IMR-90 (cell line): Measurements from ENCODE around the gene SMG5. TPM values are rescaled to one million over a fixed set of nuclear protein-coding genes. Genes with fewer than 3 reads are reported as not detected.

Experiments used
- ATAC-seq: fragments of 200-7000 bp; cut with Tn5 transposase; 2 replicates; pipeline ENCODE4 v1.9.1; 2020; ENCODE audit warnings: low read depth, mild to moderate bottlenecking, moderate library complexity
- BruUV-seq: library from RNA; stranded (reverse); fragments of 400-500 nt; replicated peaks from 2 replicates; lab custom pipeline; 2021; lab: Mats Ljungman, UMichigan
- CTCF ChIA-PET: fragments of 300-600 bp; formaldehyde crosslinking; extraction: SDS; loops from one replicate; lab custom pipeline; 2021; ENCODE audit warnings: antibody characterized with exemption; lab: Yijun Ruan, JAX
- POLR2A ChIA-PET: fragments of 300-600 bp; sonication (Branson Sonifier 250); formaldehyde crosslinking; loops from one replicate; lab custom pipeline; 2022; ENCODE audit warnings: antibody characterized with exemption; ENCODE audit not compliant: unreplicated experiment; lab: Charles Lee
- DNase-seq: peaks from one replicate; pipeline ENCODE4 v3.0.0; 2013
- H2AFZ ChIP-seq: replicated peaks from 2 replicates; pipeline ENCODE3; 2013; ENCODE audit warnings: low read length, mild to moderate bottlenecking; ENCODE audit not compliant: poor library complexity
- H2AK5ac ChIP-seq: 2 replicates; pipeline ENCODE4 v1.6.1; 2013; ENCODE audit warnings: low read depth, low read length, inconsistent platforms
- H2AK9ac ChIP-seq: replicated peaks from 2 replicates; pipeline ENCODE3; 2013; ENCODE audit warnings: mild to moderate bottlenecking, low read depth, low read length, moderate library complexity; ENCODE audit not compliant: poor library complexity
- H2BK120ac ChIP-seq: 2 replicates; pipeline ENCODE4 v1.6.1; 2013; ENCODE audit warnings: low read depth, low read length, inconsistent platforms
- H2BK15ac ChIP-seq: 3 replicates; pipeline ENCODE4 v1.6.1; 2013; ENCODE audit warnings: low read depth, low read length, inconsistent platforms
- H2BK20ac ChIP-seq: 2 replicates; pipeline ENCODE4 v1.6.1; 2013; ENCODE audit warnings: low read depth, mild to moderate bottlenecking, inconsistent platforms, low read length, moderate library complexity
- H2BK5ac ChIP-seq: 2 replicates; pipeline ENCODE4 v1.6.1; 2013; ENCODE audit warnings: mild to moderate bottlenecking, low read depth, low read length, inconsistent platforms; ENCODE audit not compliant: poor library complexity, severe bottlenecking
- H3K14ac ChIP-seq: replicated peaks from 2 replicates; pipeline ENCODE4 v1.6.1; 2013; ENCODE audit warnings: low read depth, low read length, inconsistent platforms
- H3K18ac ChIP-seq: 2 replicates; pipeline ENCODE4 v1.6.1; 2013; ENCODE audit warnings: low read depth, low read length, control low read depth
- H3K23ac ChIP-seq: 2 replicates; pipeline ENCODE4 v1.6.1; 2013; ENCODE audit warnings: low read depth, low read length, inconsistent platforms
- H3K27ac ChIP-seq: 2 replicates; pipeline ENCODE4 v1.5.1; 2013; ENCODE audit warnings: mild to moderate bottlenecking, control low read depth, low read length; ENCODE audit not compliant: insufficient read depth
- H3K27me3 ChIP-seq: 2 replicates; pipeline ENCODE4 v1.6.1; 2013; ENCODE audit warnings: low read length; ENCODE audit not compliant: control insufficient read depth, insufficient read depth
- H3K36me3 ChIP-seq: 2 replicates; pipeline ENCODE4 v1.6.1; 2013; ENCODE audit warnings: low read length, mixed read lengths; ENCODE audit not compliant: control insufficient read depth, insufficient read depth
- H3K4ac ChIP-seq: 2 replicates; pipeline ENCODE4 v1.6.1; 2013; ENCODE audit warnings: low read depth, low read length, inconsistent platforms
- H3K4me1 ChIP-seq: 2 replicates; pipeline ENCODE4 v1.6.1; 2013; ENCODE audit warnings: low read length, mixed read lengths; ENCODE audit not compliant: control insufficient read depth, insufficient read depth
- H3K4me2 ChIP-seq: 2 replicates; pipeline ENCODE4 v1.6.1; 2013; ENCODE audit warnings: low read depth, mild to moderate bottlenecking, control low read depth, low read length, moderate library complexity
- H3K4me3 ChIP-seq: 2 replicates; pipeline ENCODE4 v1.5.1; 2013; ENCODE audit warnings: low read depth, mild to moderate bottlenecking, control low read depth, low read length, moderate library complexity; ENCODE audit not compliant: insufficient read depth
- H3K56ac ChIP-seq: 2 replicates; pipeline ENCODE4 v1.6.1; 2013; ENCODE audit warnings: low read length, inconsistent platforms; ENCODE audit not compliant: insufficient read depth; ENCODE audit errors: extremely low read depth
- H3K79me1 ChIP-seq, 2 experiments: 2 replicates each; pipeline ENCODE4 v1.6.1; 2013; ENCODE audit warnings: low read length in 2 of 2, inconsistent platforms in 1 of 2, low read depth in 1 of 2
- H3K9ac ChIP-seq: 2 replicates; pipeline ENCODE4 v1.6.1; 2013; ENCODE audit warnings: low read depth, low read length, control low read depth
- H3K9me1 ChIP-seq: 2 replicates; pipeline ENCODE4 v1.6.1; 2013; ENCODE audit warnings: low read length, inconsistent platforms; ENCODE audit not compliant: insufficient read depth
- H3K9me3 ChIP-seq: 2 replicates; pipeline ENCODE4 v1.6.1; 2013; ENCODE audit warnings: low read length; ENCODE audit not compliant: control insufficient read depth, insufficient read depth
- H4K20me1 ChIP-seq: 2 replicates; pipeline ENCODE4 v1.6.1; 2013; ENCODE audit warnings: low read length, inconsistent platforms; ENCODE audit not compliant: insufficient read depth
- H4K5ac ChIP-seq: 2 replicates; pipeline ENCODE4 v1.6.1; 2013; ENCODE audit warnings: mild to moderate bottlenecking, low read depth, low read length, control low read depth
- H4K8ac ChIP-seq, 2 experiments: 2 replicates each; pipeline ENCODE4 v1.6.1; 2013; ENCODE audit warnings: low read depth in 2 of 2, low read length in 2 of 2, control low read depth in 1 of 2, inconsistent platforms in 1 of 2
- H4K91ac ChIP-seq: 2 replicates; pipeline ENCODE4 v1.6.1; 2013; ENCODE audit warnings: low read depth, low read length, inconsistent platforms; ENCODE audit not compliant: insufficient read depth
- CEBPB ChIP-seq: IDR thresholded peaks from 2 replicates; pipeline ENCODE4 v1.6.1; 2012; ENCODE audit warnings: low read depth, low read length, improper control_type of control experiment
- MAFK ChIP-seq: IDR thresholded peaks from 2 replicates; pipeline ENCODE4 v1.6.1; 2012; ENCODE audit warnings: low read depth, low read length, improper control_type of control experiment
- RCOR1 ChIP-seq: IDR thresholded peaks from 2 replicates; pipeline ENCODE4 v1.6.1; 2012; ENCODE audit warnings: mild to moderate bottlenecking, low read length, improper control_type of control experiment; ENCODE audit not compliant: insufficient replicate concordance
- RFX5 ChIP-seq: IDR thresholded peaks from 2 replicates; pipeline ENCODE4 v1.8.0; 2012; ENCODE audit warnings: low read depth, mild to moderate bottlenecking, low read length, moderate library complexity
- dilution Hi-C: fragments of 300-500 bp; cut with HindIII; formaldehyde crosslinking; loops from one replicate; pipeline ENCODE4 v1.14.3; 2018; ENCODE audit warnings: low sequenced_read_pairs; ENCODE audit not compliant: unreplicated experiment
- in situ Hi-C: fragments of 300-500 bp; cut with MboI; formaldehyde crosslinking; loops from 3 replicates; pipeline ENCODE4 v1.14.3; 2019; ENCODE audit warnings: low sequenced_read_pairs, inconsistent platforms, mixed read lengths
- intact Hi-C: fragments of 100-400 bp; cut with micrococcal nuclease; formaldehyde crosslinking; loops from 2 replicates; pipeline ENCODE4 v1.10.0; 2022
- polyA plus RNA-seq, 3 experiments: library from polyadenylated mRNA; depleted of rRNA; stranded (reverse); fragments of >200 nt; gene quantifications; 2 replicates each; pipeline ENCODE4 v1.2.3, GENCODE V29; 2012; ENCODE audit warnings: low replicate concordance in 1 of 3
- total RNA-seq: library from RNA; depleted of rRNA; stranded (reverse); fragments of >200 nt; gene quantifications from 2 replicates; pipeline ENCODE4 v1.2.3, GENCODE V29; 2012

The SMG5 gene
- total and polyA plus RNA-seq, 2 of the 4 experiments (the other 2 are of a cell fraction) = 34.7 to 37.3 TPM

- Histone ChIP-seq H4K8ac (no peak overlapping the region), H3K79me1 (peaks cover 17 to 75% of the 10 kb centered on the region in 2 experiments; a peak in 3 of 4 replicates), H3K36me3 (peaks cover 17% of the 10 kb centered on the region), H2AK5ac (no peak overlapping the region), H4K5ac (no peak overlapping the region), H3K9me3 (no peaks in the 10 kb centered on the region), H3K4ac (no peak overlapping the region), H2AFZ (no peak overlapping the region), H4K91ac (no peak overlapping the region), H2BK20ac (no peak overlapping the region), H2BK120ac (no peak overlapping the region), H3K4me2 (no peak overlapping the region), H3K9ac (no peak overlapping the region), H3K27me3 (no peaks in the 10 kb centered on the region), H3K4me1 (peaks cover 3% of the 10 kb centered on the region), H3K4me3 (no peak overlapping the region), H4K20me1 (peaks cover 13% of the 10 kb centered on the region; the same call in 1 of the 2 replicates), H3K14ac (no peak overlapping the region), H3K27ac (no peak overlapping the region), H2AK9ac (no peak overlapping the region), H3K23ac (no peak overlapping the region), H3K18ac (no peak overlapping the region), H3K56ac (no peak overlapping the region), H2BK5ac (no peak overlapping the region), H3K9me1 (peaks cover 11% of the 10 kb centered on the region), H2BK15ac (no peak overlapping the region)
- in situ Hi-C loops (no loop called here), dilution Hi-C loops (no loop called here), intact Hi-C loops (no loop called here)
- DNase-seq = peak; percentile 58
- peak; percentile 56 for ATAC-seq
- no TSS peak for BruUV-seq
- TF ChIP-seq CEBPB = no peak
- TF ChIP-seq RFX5 = no peak
- no peak for TF ChIP-seq RCOR1
- TF ChIP-seq MAFK = no peak
- ChIA-PET CTCF (no interaction called here), POLR2A (interaction anchor here (1.5 kb wide), 1 partner anchor 10 kb away, joined by 3 read pairs; the partner anchor contains the start of gene PMF1)
Measured at GRCh38 chr1:156203331-156203730, 79.3 kb downstream of the SMG5 start.
